Forelimb muscle (tissue), 1 donor: ENCODE results near the gene MINDY1. TPM values are rescaled to one million over a fixed set of nuclear protein-coding genes. Genes with fewer than 3 reads are reported as not detected.

Experiments used
- DNase-seq: peaks from one replicate; pipeline ENCODE4 v3.0.0-alpha.2; 2013; ENCODE audit warnings: low read depth
- polyA plus RNA-seq: library from polyadenylated mRNA; unstranded; fragments of 120-200 nt; gene quantifications from one replicate; pipeline ENCODE4 v1.2.1, GENCODE V29; 2013; ENCODE audit not compliant: insufficient read length

The MINDY1 gene
- polyA plus RNA-seq, 1 donor, result 17.7 TPM

DNA sequence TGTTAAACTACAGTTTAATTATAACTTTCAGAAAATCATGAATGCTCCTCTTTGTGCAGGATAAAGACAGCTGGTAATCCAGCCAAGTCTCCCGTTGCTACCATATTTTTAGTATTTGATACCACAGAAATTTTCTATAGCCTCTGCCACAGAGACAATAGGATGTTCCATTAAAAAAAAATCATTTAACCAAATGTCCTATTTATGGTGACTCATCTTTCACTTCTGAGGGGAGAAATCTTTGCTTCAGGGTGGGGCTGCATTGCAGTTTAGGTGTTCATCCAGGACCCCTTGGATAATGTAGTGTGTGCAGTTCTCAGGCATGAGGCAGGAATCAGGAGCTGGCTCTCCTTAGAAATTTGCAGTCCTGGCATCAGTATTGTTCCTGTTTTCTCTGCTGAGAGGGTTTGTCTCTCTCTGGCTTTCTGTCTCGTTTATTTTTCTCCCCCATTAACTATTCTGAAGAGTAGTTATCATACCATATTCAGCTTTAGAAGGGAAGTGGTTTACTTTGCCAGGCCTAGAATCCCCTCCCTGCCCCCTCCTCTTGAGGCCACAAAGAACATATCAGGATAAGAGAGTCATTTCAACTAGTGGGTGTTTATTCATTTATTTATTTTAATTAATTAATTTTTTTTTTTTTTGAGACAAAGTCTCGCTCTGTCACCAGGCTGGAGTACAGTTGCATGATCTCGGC, 4.6 kb upstream of the MINDY1 start:
- DNase-seq, result no peak

- DNase-seq, result no peak
Observed at GRCh38 chr1:151010346-151010726, 3.6 kb upstream of the MINDY1 start.

GRCh38 chr1:151009674-151010345, 3.1 kb upstream of the MINDY1 start:
- no peak for DNase-seq

DNA sequence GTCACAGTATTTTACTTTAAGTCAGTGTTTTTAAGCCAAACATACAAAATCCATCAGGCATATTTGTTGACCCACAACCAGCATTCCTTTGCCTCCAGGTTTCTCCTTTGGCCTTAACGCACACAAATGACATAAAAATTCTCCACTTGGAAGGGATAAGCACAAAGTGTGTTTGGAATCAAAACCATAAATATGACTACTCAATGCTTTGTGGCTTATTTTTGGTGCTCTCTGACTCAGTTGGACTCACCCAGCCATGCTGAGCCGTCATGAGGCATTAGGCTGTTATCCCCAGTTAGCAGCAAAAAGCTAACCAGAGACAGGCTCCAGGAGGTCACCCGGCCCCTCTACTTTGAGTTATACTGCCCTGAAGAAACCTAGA, 2.5 kb upstream of the MINDY1 start:
- DNase-seq, result no peak

- DNase-seq, result peak; percentile 93
Observed at GRCh38 chr1:151008244-151009205, 1.8 kb upstream of the MINDY1 start, which contains the start of gene PRUNE1. Gene PRUNE1, plus strand, starts transcription at chr1:151008449. Its CDS starts 184 bp downstream, at chr1:151008633.

DNA sequence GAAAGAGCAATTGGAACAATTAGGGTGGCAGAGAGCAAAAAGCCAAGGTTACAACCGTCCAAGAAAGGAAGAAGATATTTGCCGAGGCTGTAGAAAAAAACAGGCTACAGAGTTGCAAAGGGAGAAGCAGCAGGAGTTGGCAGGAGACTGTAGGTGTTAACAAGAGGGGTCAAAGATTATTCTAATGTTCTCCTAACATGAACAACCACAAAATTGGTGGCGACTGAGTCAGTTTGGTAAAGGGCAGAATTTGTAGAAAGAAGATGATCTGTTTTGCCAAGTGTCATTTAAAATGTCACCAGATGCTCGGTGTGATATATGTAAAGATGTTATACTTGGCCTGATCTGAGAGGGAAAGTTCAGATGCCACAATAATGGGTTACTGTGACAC, 1.1 kb upstream of the MINDY1 start:
- no peak for DNase-seq

DNA sequence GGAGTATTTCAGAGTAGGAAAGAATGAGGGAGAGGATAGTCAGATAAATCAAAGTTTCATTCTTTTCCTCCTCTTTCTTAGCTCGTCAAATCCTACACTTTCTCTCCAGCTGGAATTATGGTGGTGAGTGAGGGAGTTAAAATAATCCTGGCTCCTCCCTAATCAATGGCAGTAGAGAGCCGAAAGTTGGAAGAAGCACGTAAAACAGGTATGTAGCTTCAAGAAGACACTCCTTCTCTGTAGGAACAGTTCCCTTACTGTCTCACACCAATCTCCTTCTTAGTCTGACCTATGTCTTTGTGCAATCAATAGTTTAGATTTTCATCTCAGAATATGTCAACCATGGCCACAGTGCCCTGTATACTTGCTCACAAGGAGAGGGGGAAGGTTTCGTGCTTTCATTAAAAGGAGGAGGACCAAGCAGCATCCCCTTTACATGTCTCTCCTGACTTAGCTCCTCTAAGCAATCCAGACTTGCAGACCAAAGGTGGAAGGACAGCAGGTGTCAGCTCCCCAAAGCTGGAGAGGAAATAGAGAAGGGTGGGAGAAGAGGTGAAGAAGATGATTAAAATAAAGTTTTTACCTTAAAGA, 878 bp downstream of the MINDY1 start:
- DNase-seq, result no peak

DNA sequence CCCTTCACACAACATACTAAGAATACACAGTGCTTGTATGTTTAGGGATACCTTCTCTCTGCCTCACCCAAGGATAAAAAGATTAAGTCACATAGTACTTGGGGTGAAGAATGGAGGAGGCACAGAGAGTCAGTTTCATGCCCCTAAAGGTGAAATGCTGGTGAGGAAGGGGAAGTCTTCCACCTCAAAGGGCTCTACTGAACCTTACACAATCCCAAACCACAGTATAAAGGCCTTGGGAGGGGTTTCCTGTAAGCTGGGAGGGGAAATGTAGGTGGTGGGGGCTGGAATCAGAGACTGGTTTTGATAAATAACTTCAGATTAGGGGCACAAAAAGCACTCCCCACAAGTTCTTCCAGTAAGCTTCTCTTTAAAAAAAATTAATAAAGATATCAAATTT, 3.5 kb downstream of the MINDY1 start:
- no peak for DNase-seq

DNA sequence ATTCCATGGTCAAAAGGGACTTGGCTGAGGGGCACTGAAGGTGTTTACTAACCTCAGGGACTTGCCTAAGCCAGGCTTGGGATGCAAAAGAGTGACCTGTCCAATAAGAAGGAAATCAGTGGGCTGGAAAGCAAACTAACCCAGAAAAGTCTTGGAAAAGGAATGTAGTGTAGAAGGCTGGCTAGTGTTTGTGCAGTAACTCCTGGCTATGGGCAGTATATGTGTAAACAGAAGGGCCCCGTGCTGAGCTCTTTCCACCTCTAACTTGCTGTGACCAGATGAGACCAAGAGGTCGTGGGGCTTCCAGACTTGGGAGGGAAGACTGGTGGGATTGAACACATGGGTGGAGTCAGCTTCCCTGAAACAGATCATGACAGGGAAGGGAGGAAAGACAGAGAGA, 4.1 kb downstream of the MINDY1 start:
- DNase-seq, result no peak

DNA sequence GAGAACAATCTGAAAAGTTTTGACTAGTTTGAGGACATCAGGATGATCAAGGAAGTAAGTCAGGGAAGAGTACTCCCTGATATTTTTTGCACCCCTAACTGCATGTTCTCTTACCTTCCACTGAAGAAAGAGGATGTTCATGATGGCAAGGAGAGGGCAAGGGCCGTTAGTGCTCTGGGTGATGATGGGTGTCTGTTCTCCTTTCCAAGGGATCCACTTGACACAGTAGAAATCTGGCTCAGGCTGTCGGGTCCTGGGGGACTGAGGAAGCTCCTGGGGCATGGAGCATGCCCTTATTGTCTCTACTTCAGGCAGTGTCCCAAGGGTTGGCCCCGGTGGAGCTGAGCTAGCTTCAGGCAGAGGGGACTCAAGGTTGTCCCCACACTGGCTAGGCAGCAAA, 4.7 kb downstream of the MINDY1 start:
- no peak for DNase-seq

- no peak for DNase-seq
Observed at GRCh38 chr1:151001602-151002001, 5.1 kb downstream of the MINDY1 start.

DNA sequence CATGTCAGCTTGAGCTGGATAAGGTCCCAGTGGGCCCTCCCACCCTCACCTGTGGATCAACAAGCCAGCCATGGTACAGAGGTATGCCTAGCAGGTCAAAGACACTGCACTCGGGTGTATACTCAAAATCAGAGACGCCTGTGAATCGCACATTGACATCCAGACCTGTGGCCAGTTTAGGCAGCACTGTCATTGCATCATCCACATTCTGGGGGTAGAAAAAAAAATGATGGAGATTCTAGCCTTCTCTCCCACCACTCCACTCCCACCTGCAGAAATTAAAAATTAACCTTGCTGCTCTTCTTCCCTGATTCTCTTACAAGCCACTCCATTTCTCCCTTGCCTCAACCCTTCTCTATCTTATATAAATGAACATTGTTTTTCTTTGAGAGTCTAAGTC, 6.3 kb downstream of the MINDY1 start:
- no peak for DNase-seq

DNA sequence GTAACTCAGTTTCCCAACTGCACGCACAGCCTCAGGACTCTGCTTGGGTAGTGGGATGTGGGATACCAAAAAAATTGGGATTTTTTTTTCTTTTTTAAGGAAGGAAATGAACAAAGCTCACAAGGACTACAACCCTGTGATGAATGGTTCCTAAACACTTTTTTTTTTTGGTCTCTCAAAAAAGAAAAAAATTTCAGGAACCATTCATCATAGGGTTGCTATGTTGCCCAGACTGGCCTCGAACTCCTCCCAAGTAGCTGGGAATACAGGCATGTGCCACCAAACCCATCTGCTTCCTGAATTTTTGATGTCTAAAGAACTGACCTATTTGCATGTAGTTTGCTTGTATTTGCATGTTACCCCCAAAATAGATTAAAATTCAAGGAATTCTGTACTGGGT, 6.8 kb downstream of the MINDY1 start:
- no peak for DNase-seq

- no peak for DNase-seq
Observed at GRCh38 chr1:150999051-150999674, 7.5 kb downstream of the MINDY1 start.

GRCh38 chr1:150997949-150998348, 8.8 kb downstream of the MINDY1 start:
- no peak for DNase-seq

GRCh38 chr1:150997126-150997872, 9.4 kb downstream of the MINDY1 start:
- no peak for DNase-seq

GRCh38 chr1:150995896-150996295, 10.8 kb downstream of the MINDY1 start:
- no peak for DNase-seq

GRCh38 chr1:150995460-150995859, 11.2 kb downstream of the MINDY1 start:
- DNase-seq, result no peak

DNA sequence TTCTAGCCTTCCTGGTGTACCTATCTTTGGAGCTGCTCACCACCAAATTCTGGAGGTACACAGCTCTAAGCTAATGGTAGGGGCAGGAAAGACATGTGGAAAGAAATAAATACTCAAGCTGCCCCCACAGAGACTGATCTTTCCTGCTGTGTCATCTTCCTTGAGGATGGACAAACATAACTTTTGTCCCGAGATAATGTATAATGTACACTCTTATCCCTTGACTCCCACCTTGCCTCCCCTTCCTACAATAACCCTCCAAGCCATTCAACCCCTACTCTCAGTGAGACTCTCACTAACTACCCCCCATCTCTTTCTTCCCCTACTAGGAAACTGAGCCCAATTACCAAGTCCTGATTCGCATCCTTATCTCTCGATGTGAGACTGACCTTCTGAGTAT, 12.5 kb downstream of the MINDY1 start:
- no peak for DNase-seq

DNA sequence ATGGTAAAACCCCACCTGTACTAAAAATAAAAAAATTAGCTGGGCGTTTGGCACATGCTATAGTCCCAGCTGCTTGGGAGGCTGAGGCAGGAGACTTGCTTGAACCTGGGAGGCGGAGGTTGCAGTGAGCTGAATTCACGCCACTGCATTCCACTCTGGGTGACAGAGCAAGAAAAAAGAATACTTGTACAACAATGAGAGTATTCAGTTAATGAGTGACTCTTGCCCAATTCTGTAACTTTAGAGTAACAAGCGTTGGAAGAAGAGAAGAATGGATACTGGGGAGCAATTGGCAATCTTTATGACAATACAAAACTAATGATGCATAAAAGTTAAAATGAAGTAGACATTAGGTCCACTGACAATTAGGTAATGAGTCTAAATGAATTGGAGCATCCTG, 14.1 kb downstream of the MINDY1 start:
- no peak for DNase-seq

DNA sequence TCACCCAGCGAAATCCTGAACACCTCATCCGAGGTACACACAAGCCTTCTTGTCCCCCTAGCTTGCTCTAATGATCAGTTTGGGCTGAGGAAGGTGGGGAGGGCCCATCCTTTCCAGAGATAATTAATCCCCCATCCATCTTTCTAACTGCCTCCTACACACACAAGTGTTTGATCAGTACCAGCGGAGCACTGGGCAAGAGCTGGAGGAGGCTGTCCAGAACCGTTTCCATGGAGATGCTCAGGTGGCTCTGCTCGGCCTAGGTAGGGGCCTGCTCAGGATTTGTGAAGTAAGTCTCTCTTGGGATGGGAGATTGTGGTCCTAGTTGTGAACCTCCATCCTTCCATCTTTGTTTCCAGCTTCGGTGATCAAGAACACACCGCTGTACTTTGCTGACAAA, 18.8 kb downstream of the MINDY1 start:
- DNase-seq, result no peak
